ENCODE results near the gene FARS2.

DNA sequence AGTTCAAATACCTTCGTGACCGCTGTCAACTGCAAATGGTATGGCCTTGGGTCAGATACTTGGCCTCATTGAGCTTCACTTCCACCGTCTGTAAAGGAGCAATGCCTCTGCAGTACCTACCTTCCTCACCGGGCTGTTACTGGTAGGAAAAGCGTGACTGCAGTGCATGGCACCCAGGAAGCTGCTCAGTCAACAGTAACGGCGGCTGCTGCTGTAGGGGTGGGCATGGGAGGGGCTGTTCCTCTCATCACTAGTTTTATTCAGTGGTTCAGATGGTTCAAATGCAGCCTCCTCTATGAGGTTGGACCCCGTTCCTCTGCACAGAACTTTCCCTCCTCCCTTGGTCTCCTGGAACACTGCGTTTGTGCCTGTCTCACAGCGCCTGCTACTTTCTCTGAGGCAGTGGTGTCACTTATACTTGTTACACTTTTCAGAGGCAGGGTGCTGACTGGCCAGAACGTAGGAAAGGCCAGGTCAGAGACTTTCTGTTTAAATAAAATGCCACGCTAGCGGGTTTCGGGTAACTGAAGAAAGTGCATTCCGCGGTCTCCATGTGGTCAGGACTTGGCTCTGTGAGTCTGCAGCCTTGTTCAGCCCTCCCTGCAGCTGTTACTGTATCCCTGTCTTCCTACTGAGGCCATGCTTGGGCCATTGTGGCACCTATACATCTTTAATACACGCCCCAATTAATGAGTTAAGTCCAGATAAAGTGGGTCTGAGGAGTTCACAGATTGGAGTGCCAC lies 465.8 kb downstream of the FARS2 start:
- TF ChIP-seq, protein P1, sequence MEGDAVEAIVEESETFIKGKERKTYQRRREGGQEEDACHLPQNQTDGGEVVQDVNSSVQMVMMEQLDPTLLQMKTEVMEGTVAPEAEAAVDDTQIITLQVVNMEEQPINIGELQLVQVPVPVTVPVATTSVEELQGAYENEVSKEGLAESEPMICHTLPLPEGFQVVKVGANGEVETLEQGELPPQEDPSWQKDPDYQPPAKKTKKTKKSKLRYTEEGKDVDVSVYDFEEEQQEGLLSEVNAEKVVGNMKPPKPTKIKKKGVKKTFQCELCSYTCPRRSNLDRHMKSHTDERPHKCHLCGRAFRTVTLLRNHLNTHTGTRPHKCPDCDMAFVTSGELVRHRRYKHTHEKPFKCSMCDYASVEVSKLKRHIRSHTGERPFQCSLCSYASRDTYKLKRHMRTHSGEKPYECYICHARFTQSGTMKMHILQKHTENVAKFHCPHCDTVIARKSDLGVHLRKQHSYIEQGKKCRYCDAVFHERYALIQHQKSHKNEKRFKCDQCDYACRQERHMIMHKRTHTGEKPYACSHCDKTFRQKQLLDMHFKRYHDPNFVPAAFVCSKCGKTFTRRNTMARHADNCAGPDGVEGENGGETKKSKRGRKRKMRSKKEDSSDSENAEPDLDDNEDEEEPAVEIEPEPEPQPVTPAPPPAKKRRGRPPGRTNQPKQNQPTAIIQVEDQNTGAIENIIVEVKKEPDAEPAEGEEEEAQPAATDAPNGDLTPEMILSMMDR (IDR thresholded peaks at IDR 0.05), result no peak
- TF ChIP-seq POLR2A (IDR thresholded peaks at IDR 0.05), result no peak
